ENCODE measurements around the gene LCOR.

- no peak for TF ChIP-seq CTCF (IDR thresholded peaks at IDR 0.05)
- no peak for TF ChIP-seq POLR2A (IDR thresholded peaks at IDR 0.05)
- TF ChIP-seq POLR2AphosphoS5 (IDR thresholded peaks at IDR 0.05): no peak
Measured at GRCh38 chr10:96959733-96960132, 127.6 kb downstream of the LCOR start.

Data from suprapubic skin (tissue), 4 donors.